PC-3 (cell line): ENCODE measurements around the gene TOLLIP. TPM values are rescaled to one million over a fixed set of nuclear protein-coding genes. Genes with fewer than 3 reads are reported as not detected.

Experiments used
- ATAC-seq: fragments of 200-7000 bp; cut with Tn5 transposase; 2 replicates; pipeline ENCODE4 v1.9.1; 2020; ENCODE audit warnings: mild to moderate bottlenecking, moderate library complexity
- BruUV-seq: library from RNA; stranded (reverse); fragments of 400-500 nt; replicated peaks from 2 replicates; lab custom pipeline; 2021; lab: Mats Ljungman, UMichigan
- CTCF ChIA-PET: fragments of 300-600 bp; sonication (Branson Sonifier 250); formaldehyde crosslinking; loops from one replicate; lab custom pipeline; 2022; ENCODE audit warnings: antibody characterized with exemption; lab: Charles Lee
- POLR2A ChIA-PET: fragments of 300-600 bp; sonication (Branson Sonifier 250); formaldehyde crosslinking; loops from one replicate; lab custom pipeline; 2022; ENCODE audit warnings: antibody characterized with exemption; ENCODE audit not compliant: unreplicated experiment; lab: Charles Lee
- DNase-seq: peaks from one replicate; pipeline ENCODE4 v3.0.0-alpha.2; 2015
- H2AFZ ChIP-seq: fragments of 300-600 bp; sonication (generic); 2 replicates; pipeline ENCODE4 v1.6.0; 2016; ENCODE audit warnings: antibody characterized with exemption, low read length
- H3F3A ChIP-seq: fragments of 300-600 bp; sonication (generic); one replicate; pipeline ENCODE4 v1.6.0; 2017; ENCODE audit warnings: antibody characterized with exemption, low read length, control low read depth, mild to moderate bottlenecking; ENCODE audit not compliant: unreplicated experiment
- H3K27ac ChIP-seq: fragments of 300-600 bp; sonication (generic); 2 replicates; pipeline ENCODE4 v1.5.1; 2016; ENCODE audit warnings: mild to moderate bottlenecking, low read length
- H3K27me3 ChIP-seq: fragments of 300-600 bp; sonication (generic); 2 replicates; pipeline ENCODE4 v1.6.1; 2016; ENCODE audit warnings: low read length, mixed read lengths
- H3K36me3 ChIP-seq: fragments of 300-600 bp; sonication (generic); 2 replicates; pipeline ENCODE4 v1.6.1; 2016; ENCODE audit warnings: low read depth, mixed run types, low read length, mixed read lengths
- H3K4me1 ChIP-seq: fragments of 300-600 bp; sonication (generic); 2 replicates; pipeline ENCODE4 v1.5.1; 2016; ENCODE audit warnings: low read length; ENCODE audit not compliant: insufficient read depth
- H3K4me2 ChIP-seq: fragments of 300-600 bp; sonication (generic); 2 replicates; pipeline ENCODE4 v1.6.0; 2016; ENCODE audit warnings: low read length
- H3K4me3 ChIP-seq: fragments of 300-600 bp; sonication (generic); 2 replicates; pipeline ENCODE4 v1.5.1; 2016; ENCODE audit warnings: mild to moderate bottlenecking, low read length, mixed read lengths
- H3K79me2 ChIP-seq: fragments of 300-600 bp; sonication (generic); 2 replicates; pipeline ENCODE4 v1.6.1; 2017; ENCODE audit warnings: low read length, mixed read lengths
- H3K9ac ChIP-seq: fragments of 300-600 bp; sonication (generic); 2 replicates; pipeline ENCODE4 v1.6.0; 2016; ENCODE audit warnings: mild to moderate bottlenecking, low read length
- H3K9me2 ChIP-seq: fragments of 300-600 bp; sonication (generic); replicated peaks from 2 replicates; pipeline ENCODE4 v1.6.1; 2016; ENCODE audit warnings: mixed run types, low read length, mixed read lengths
- H3K9me3 ChIP-seq: fragments of 300-600 bp; sonication (generic); 2 replicates; pipeline ENCODE4 v1.6.1; 2016; ENCODE audit warnings: low read length, mixed read lengths
- H4K20me1 ChIP-seq: fragments of 300-600 bp; sonication (generic); 2 replicates; pipeline ENCODE4 v1.6.1; 2016; ENCODE audit warnings: low read length, mixed read lengths
- EZH2 ChIP-seq: fragments of 300-600 bp; sonication (generic); IDR thresholded peaks from one replicate; pipeline ENCODE4 v1.6.1; 2017; ENCODE audit warnings: antibody characterized with exemption, mild to moderate bottlenecking, low read length; ENCODE audit not compliant: unreplicated experiment
- EZH2phosphoT487 ChIP-seq: fragments of 300-600 bp; sonication (generic); IDR thresholded peaks from 2 replicates; pipeline ENCODE4 v1.6.1; 2018; ENCODE audit warnings: mild to moderate bottlenecking, antibody characterized with exemption, low read length, borderline replicate concordance
- intact Hi-C: fragments of 100-400 bp; cut with micrococcal nuclease; formaldehyde crosslinking; loops from 2 replicates; pipeline ENCODE4 v1.9.0; 2023
- total RNA-seq: library from RNA; depleted of rRNA; stranded (reverse); fragments of >200 nt; gene quantifications from 2 replicates; pipeline ENCODE4 v1.2.3, GENCODE V29; 2014
- TF ChIP-seq, protein P1 (sequence below): fragments of 300-600 bp; sonication (generic); conservative IDR thresholded peaks from 2 replicates; pipeline ENCODE4 v1.5.1; 2017; ENCODE audit warnings: antibody characterized with exemption, low read depth, mild to moderate bottlenecking, low read length

TOLLIP gene
- total RNA-seq, 1 experiment from 2014 or later: 43.2 TPM

DNA sequence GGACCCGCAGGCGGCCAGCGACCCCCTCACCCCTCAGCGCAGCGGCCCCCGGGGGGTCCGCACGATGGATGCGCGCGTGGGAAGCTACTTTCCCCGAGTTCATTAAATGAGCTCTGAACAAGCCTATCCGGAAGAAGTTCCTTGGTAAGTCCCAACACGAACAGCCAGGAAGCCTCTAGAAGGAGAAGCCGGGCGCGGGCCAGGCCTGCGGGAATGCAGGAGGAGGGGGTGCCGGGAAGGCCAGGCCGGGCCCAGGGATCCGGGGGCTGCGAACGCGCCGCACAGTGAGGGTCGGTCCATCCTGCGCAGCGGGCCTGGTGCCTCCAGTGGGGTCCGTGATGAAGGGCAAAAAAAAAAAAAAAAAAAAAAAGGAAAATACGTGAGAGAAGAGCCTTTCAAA, 36.9 kb downstream of the TOLLIP start:
- intact Hi-C loops: no loop called here
- BruUV-seq: no TSS peak
- Histone ChIP-seq H3K4me1 (no peaks in the 10 kb centered on the region), H3F3A (no peaks in the 10 kb centered on the region), H3K79me2 (no peaks in the 10 kb centered on the region), H3K4me3 (no peak overlapping the region), H3K4me2 (no peak overlapping the region), H3K9ac (no peak overlapping the region), H3K9me2 (no peaks in the 10 kb centered on the region), H3K27ac (no peak overlapping the region), H2AFZ (no peak overlapping the region), H3K36me3 (no peaks in the 10 kb centered on the region), H3K27me3 (no peaks in the 10 kb centered on the region), H4K20me1 (no peaks in the 10 kb centered on the region), H3K9me3 (no peaks in the 10 kb centered on the region)
- ChIA-PET POLR2A (no interaction called here), CTCF (no interaction called here)
- DNase-seq: no peak
- ATAC-seq: no peak
- TF ChIP-seq EZH2phosphoT487: no peak
- TF ChIP-seq, protein P1, sequence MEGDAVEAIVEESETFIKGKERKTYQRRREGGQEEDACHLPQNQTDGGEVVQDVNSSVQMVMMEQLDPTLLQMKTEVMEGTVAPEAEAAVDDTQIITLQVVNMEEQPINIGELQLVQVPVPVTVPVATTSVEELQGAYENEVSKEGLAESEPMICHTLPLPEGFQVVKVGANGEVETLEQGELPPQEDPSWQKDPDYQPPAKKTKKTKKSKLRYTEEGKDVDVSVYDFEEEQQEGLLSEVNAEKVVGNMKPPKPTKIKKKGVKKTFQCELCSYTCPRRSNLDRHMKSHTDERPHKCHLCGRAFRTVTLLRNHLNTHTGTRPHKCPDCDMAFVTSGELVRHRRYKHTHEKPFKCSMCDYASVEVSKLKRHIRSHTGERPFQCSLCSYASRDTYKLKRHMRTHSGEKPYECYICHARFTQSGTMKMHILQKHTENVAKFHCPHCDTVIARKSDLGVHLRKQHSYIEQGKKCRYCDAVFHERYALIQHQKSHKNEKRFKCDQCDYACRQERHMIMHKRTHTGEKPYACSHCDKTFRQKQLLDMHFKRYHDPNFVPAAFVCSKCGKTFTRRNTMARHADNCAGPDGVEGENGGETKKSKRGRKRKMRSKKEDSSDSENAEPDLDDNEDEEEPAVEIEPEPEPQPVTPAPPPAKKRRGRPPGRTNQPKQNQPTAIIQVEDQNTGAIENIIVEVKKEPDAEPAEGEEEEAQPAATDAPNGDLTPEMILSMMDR: no peak
- no peak for TF ChIP-seq EZH2

DNA sequence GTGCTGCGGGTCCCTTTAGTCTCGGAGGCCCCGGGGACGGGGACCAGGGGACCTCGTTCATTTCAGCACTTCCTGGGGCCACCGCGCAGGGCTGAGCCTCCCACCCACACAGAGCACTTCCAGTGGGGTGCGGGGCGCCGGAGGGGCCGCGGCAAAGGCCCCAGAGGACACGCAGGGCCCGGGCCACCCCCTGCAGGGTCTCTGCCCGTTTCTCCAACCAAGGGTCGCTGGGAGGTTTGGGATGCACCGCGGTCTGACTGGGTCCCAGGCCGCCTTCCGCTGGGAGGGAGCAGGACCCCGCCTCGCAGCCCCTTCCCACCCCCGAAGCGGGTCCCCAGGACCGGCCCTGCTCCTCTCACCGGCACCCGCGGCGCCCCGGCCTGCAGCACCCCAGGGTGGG, 37.5 kb downstream of the TOLLIP start:
- Histone ChIP-seq H4K20me1 (no peaks in the 10 kb centered on the region), H3K36me3 (no peaks in the 10 kb centered on the region), H2AFZ (no peak overlapping the region), H3F3A (no peaks in the 10 kb centered on the region), H3K9me2 (no peaks in the 10 kb centered on the region), H3K4me2 (no peak overlapping the region), H3K27ac (no peak overlapping the region), H3K79me2 (no peaks in the 10 kb centered on the region), H3K4me3 (no peak overlapping the region), H3K4me1 (no peaks in the 10 kb centered on the region), H3K9me3 (no peaks in the 10 kb centered on the region), H3K9ac (no peak overlapping the region), H3K27me3 (no peaks in the 10 kb centered on the region)
- POLR2A ChIA-PET: no interaction called here
- BruUV-seq: no TSS peak
- no peak for DNase-seq
- intact Hi-C loops: no loop called here
- no peak for TF ChIP-seq EZH2phosphoT487
- TF ChIP-seq, protein P1: no peak
- ATAC-seq: no peak
- CTCF ChIA-PET: no interaction called here

DNA sequence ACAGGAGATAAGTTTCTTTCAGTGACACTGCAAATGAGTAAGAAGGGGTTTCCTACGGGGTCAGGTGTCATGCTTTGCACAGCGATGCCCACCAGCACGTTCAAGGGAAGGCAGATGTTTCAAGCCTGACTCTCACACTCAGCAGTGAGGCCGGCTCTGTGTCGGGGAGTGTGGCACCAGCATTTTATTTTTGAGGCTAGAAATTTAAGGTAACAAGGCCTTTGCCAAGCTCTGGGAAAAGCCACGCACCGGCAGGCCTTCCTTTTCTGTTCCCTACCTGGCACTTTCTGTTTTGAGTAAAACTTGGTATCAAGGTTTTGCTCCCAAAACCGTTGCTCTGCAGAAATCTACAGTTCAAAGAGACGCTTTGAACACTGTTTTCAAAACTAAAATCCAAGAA, 38.0 kb downstream of the TOLLIP start:
- no peaks in the 10 kb centered on the region for H3K9me3 ChIP-seq
- intact Hi-C loops: no loop called here

More for the DNA sequence above, 38.0 kb downstream of the TOLLIP start:
- Histone ChIP-seq H3K4me3 (no peak overlapping the region), H3K27ac (no peak overlapping the region), H3K4me2 (no peak overlapping the region), H2AFZ (no peak overlapping the region), H3K4me1 (no peaks in the 10 kb centered on the region), H3K27me3 (no peaks in the 10 kb centered on the region), H3K9me2 (no peaks in the 10 kb centered on the region), H3F3A (no peaks in the 10 kb centered on the region), H3K79me2 (no peaks in the 10 kb centered on the region), H3K9ac (no peak overlapping the region), H4K20me1 (no peaks in the 10 kb centered on the region), H3K36me3 (no peaks in the 10 kb centered on the region)
- ATAC-seq (no peak), DNase-seq (no peak)
- CTCF ChIA-PET: no interaction called here
- POLR2A ChIA-PET: no interaction called here
- TF ChIP-seq, protein P1: no peak
- TF ChIP-seq EZH2 (no peak), EZH2phosphoT487 (no peak)
- no TSS peak for BruUV-seq
